Lower leg skin (tissue), 3 donors: ENCODE measurements around the gene CUTA.

Experiments used
- CTCF ChIP-seq, 3 donors: fragments of 450-650 bp; IDR thresholded peaks; one replicate each; pipeline ENCODE4 v1.5.1; 2016; ENCODE audit warnings: antibody characterized with exemption in 3 of 3, mild to moderate bottlenecking in 3 of 3, moderate library complexity in 2 of 3
- POLR2A ChIP-seq, 2 donors: fragments of 450-650 bp; IDR thresholded peaks; one replicate each; pipeline ENCODE4 v1.6.1; 2016 to 2017; ENCODE audit warnings: antibody characterized with exemption in 2 of 2, mild to moderate bottlenecking in 1 of 2, moderate library complexity in 1 of 2

GRCh38 chr6:33443619-33444504, 26.0 kb upstream of the CUTA start:
- TF ChIP-seq CTCF (IDR thresholded peaks at IDR 0.05) = no peak
- TF ChIP-seq POLR2A (IDR thresholded peaks at IDR 0.05) = no peak
